Heart left ventricle (tissue), 13 donors: ENCODE data around the gene SEMA3E.

ENCODE experiments used
- POLR2A ChIP-seq, 2 donors: fragments of 450-650 bp; IDR thresholded peaks; one replicate each; pipeline ENCODE4 v1.6.1; 2017; ENCODE audit warnings: antibody characterized with exemption in 2 of 2, mild to moderate bottlenecking in 2 of 2, moderate library complexity in 2 of 2
- TF ChIP-seq, protein P1 (sequence below), 12 donors: fragments of 200-600 bp; sonication (generic) in 4 of 12; IDR thresholded peaks; one replicate each; pipeline versions ENCODE4 v1.5.0 to v1.8.0; 2018 to 2022; ENCODE audit warnings: antibody characterized with exemption in 12 of 12, mild to moderate bottlenecking in 5 of 12
- donor health status: ischemic (EF 13 %, LVEDD 7.1; RV severe dilation, severe dysfunction).
- donor health status: DM: no; HTN: yes; CAD: no.
- donor health status: DM: no; HTN: no; CAD: no.
- donor health status: ischemic (EF 25% LVEDD 6.9; RV normal size, moderate dysfunction).
- donor health status: ischemic (EF 25% LVEDD 5.7; RV mildly dilated, moderate dysfunction).
- donor health status: ischemic (EF 35%, LVEDD 5.7; RV mildly dilated, moderate dysfunction).
- donor health status: nonischemic (EF 11% LVEDD 7.7; RV severe dilation, severe dysfunction).
- donor health status: DM: yes; HTN: yes; CAD: no.
- donor health status: PGD.
- donor health status: ischemic (EF 29% LVEDD 5.4; RV normal size, mild dysfunction).
- donor health status: nonischemic (EF 23%, LVEDD 6.1; RV moderate dilation, normal function).

GRCh38 chr7:83643739-83644138 lies 5.2 kb downstream of the SEMA3E start:
- TF ChIP-seq, protein P1, sequence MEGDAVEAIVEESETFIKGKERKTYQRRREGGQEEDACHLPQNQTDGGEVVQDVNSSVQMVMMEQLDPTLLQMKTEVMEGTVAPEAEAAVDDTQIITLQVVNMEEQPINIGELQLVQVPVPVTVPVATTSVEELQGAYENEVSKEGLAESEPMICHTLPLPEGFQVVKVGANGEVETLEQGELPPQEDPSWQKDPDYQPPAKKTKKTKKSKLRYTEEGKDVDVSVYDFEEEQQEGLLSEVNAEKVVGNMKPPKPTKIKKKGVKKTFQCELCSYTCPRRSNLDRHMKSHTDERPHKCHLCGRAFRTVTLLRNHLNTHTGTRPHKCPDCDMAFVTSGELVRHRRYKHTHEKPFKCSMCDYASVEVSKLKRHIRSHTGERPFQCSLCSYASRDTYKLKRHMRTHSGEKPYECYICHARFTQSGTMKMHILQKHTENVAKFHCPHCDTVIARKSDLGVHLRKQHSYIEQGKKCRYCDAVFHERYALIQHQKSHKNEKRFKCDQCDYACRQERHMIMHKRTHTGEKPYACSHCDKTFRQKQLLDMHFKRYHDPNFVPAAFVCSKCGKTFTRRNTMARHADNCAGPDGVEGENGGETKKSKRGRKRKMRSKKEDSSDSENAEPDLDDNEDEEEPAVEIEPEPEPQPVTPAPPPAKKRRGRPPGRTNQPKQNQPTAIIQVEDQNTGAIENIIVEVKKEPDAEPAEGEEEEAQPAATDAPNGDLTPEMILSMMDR (IDR thresholded peaks at IDR 0.05) = no peak
- no peak for TF ChIP-seq POLR2A (IDR thresholded peaks at IDR 0.05)
